Mesothelial cell of epicardium (in vitro differentiated cells): ENCODE data around the gene GALNT10. TPM values are rescaled to one million over a fixed set of nuclear protein-coding genes. Genes with fewer than 3 reads are reported as not detected.
A peak's percentile ranks its signal among the peaks of the same experiment; 100 is the strongest.

Experiments
- DNase-seq, 2 experiments: peaks; one replicate each; pipeline ENCODE4 v3.0.0; 2021; ENCODE audit warnings: low spot score in 2 of 2; ENCODE audit not compliant: unreplicated experiment in 2 of 2
- H3K27ac Mint-ChIP-seq: 2 replicates; pipeline ENCODE4 v1.8.0; 2021; ENCODE audit warnings: mixed read lengths
- H3K27me3 Mint-ChIP-seq: 2 replicates; pipeline ENCODE4 v1.8.0; 2021; ENCODE audit warnings: low read depth, mixed read lengths
- H3K36me3 Mint-ChIP-seq: 2 replicates; pipeline ENCODE4 v1.8.0; 2021; ENCODE audit warnings: mixed read lengths
- H3K4me1 Mint-ChIP-seq: 2 replicates; pipeline ENCODE4 v1.8.0; 2021; ENCODE audit warnings: mixed read lengths
- H3K4me3 Mint-ChIP-seq: 2 replicates; pipeline ENCODE4 v1.8.0; 2021; ENCODE audit warnings: mild to moderate bottlenecking, moderate library complexity, mixed read lengths
- H3K9me3 Mint-ChIP-seq: 2 replicates; pipeline ENCODE4 v1.8.0; 2021; ENCODE audit warnings: mixed read lengths
- total RNA-seq: library from RNA; stranded (reverse); gene quantifications from 3 replicates; pipeline ENCODE4 v1.2.1, GENCODE V29; 2021
- TF ChIP-seq, protein P1 (sequence below): fragments of 200-600 bp; sonication (generic); IDR thresholded peaks from one replicate; pipeline ENCODE4 v1.5.0; 2021; ENCODE audit warnings: antibody characterized with exemption; ENCODE audit not compliant: unreplicated experiment

GALNT10 gene
- total RNA-seq, 1 donor from 2014 or later: 13.9 TPM

DNA sequence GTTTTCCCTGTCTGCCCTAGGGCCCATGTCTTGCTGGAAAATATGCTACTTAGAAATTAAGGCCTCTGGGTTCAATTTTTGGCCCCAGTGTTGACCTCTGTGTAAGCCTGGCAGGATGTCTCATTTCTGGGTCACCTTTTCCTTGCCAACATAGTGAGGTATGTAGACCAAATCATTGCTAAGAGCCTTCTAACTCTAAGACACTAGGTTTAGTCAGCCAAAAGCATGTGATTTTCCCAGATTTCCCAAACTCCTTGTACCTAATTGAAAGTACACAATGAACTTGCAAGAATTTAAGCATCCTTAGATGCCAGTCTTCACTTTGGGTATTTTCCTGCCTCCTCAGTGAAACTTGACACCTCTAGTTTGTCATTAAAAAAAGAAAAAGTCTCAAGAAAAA is 77.0 kb downstream of the GALNT10 start:
- Mint-ChIP-seq H3K36me3 (no peaks in the 10 kb centered on the region), H3K4me1 (peaks cover 11% of the 10 kb centered on the region), H3K27me3 (no peaks in the 10 kb centered on the region), H3K9me3 (peaks cover 10% of the 10 kb centered on the region), H3K27ac (no peak overlapping the region), H3K4me3 (no peak overlapping the region)
- TF ChIP-seq, protein P1, sequence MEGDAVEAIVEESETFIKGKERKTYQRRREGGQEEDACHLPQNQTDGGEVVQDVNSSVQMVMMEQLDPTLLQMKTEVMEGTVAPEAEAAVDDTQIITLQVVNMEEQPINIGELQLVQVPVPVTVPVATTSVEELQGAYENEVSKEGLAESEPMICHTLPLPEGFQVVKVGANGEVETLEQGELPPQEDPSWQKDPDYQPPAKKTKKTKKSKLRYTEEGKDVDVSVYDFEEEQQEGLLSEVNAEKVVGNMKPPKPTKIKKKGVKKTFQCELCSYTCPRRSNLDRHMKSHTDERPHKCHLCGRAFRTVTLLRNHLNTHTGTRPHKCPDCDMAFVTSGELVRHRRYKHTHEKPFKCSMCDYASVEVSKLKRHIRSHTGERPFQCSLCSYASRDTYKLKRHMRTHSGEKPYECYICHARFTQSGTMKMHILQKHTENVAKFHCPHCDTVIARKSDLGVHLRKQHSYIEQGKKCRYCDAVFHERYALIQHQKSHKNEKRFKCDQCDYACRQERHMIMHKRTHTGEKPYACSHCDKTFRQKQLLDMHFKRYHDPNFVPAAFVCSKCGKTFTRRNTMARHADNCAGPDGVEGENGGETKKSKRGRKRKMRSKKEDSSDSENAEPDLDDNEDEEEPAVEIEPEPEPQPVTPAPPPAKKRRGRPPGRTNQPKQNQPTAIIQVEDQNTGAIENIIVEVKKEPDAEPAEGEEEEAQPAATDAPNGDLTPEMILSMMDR: no peak
- DNase-seq: no peak

- Mint-ChIP-seq H3K4me1 (peaks cover 16% of the 10 kb centered on the region), H3K9me3 (peaks cover 4% of the 10 kb centered on the region), H3K27ac (no peak overlapping the region), H3K36me3 (no peaks in the 10 kb centered on the region), H3K4me3 (no peak overlapping the region), H3K27me3 (no peaks in the 10 kb centered on the region)
- no peak for DNase-seq
- TF ChIP-seq, protein P1: no peak
Observed at GRCh38 chr5:154268073-154268472, 77.5 kb downstream of the GALNT10 start.

GRCh38 chr5:154269414-154269813 is 78.9 kb downstream of the GALNT10 start:
- Mint-ChIP-seq H3K27me3 (no peaks in the 10 kb centered on the region), H3K9me3 (no peaks in the 10 kb centered on the region), H3K27ac (no peak overlapping the region), H3K36me3 (no peaks in the 10 kb centered on the region), H3K4me1 (peaks cover 28% of the 10 kb centered on the region), H3K4me3 (no peak overlapping the region)
- no peak for DNase-seq
- TF ChIP-seq, protein P1: no peak

GRCh38 chr5:154271466-154271865 is 80.9 kb downstream of the GALNT10 start:
- TF ChIP-seq, protein P1: no peak
- H3K36me3 Mint-ChIP-seq: no peaks in the 10 kb centered on the region
- no peak for DNase-seq
- no peak overlapping the region for H3K4me3 Mint-ChIP-seq
- H3K27me3 Mint-ChIP-seq: no peaks in the 10 kb centered on the region
- H3K27ac Mint-ChIP-seq: peak overlapping the region; percentile 43
- H3K9me3 Mint-ChIP-seq: no peaks in the 10 kb centered on the region
- peaks cover 40% of the 10 kb centered on the region for H3K4me1 Mint-ChIP-seq

DNA sequence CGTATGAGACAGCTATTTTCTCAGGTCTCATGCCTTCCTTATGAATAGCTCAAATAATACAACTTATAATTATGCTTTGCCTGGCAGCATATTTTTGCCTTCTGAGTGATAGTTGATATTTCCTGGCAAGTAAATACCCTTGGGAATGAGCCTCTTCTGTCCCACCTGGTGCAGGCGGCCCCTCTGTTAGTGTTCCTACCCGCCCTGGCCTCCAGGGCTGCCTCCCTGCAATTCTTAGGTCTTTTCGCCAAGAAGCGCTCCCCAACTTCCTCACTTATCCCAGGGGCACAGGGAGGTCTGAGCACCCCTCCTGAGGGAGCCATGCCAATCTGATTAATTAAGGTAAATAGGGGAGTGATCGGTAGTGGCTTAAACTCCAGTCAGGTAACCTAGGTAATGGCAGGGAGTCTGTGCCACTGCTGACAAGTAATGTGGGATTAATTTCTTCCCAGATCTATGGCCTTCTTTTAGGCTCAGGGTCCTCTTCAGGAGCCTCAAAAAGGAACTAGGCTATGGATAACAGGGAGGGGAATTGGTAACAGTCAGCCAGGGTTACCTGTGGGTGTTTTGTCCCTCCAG is 81.5 kb downstream of the GALNT10 start:
- H3K4me1 Mint-ChIP-seq: peaks cover 43% of the 10 kb centered on the region

More for the DNA sequence above, 81.5 kb downstream of the GALNT10 start:
- H3K36me3 Mint-ChIP-seq: no peaks in the 10 kb centered on the region
- TF ChIP-seq, protein P1: no peak
- H3K9me3 Mint-ChIP-seq: no peaks in the 10 kb centered on the region
- H3K27me3 Mint-ChIP-seq: no peaks in the 10 kb centered on the region
- peak overlapping the region; percentile 43 for H3K27ac Mint-ChIP-seq
- DNase-seq: no peak
- no peak overlapping the region for H3K4me3 Mint-ChIP-seq
